HepG2 (cell line): Measurements from ENCODE around the gene ZFHX3. TPM values are rescaled to one million over a fixed set of nuclear protein-coding genes. Genes with fewer than 3 reads are reported as not detected.
A peak's percentile ranks its signal among the peaks of the same experiment; 100 is the strongest.

Source experiments
- AHR ChIP-seq: IDR thresholded peaks from 2 replicates; pipeline ENCODE4 v1.6.1; 2018; ENCODE audit warnings: missing genetic modification reagents, missing compliant biosample characterization
- EP300 ChIP-seq, 3 experiments: sonication (generic) in 1 of 3; formaldehyde crosslinking in 1 of 3; IDR thresholded peaks; 2 replicates each; pipeline versions ENCODE4 v1.5.1 to v1.6.1; 2011 to 2020; ENCODE audit warnings: low read depth in 2 of 3, low read length in 2 of 3, borderline replicate concordance in 1 of 3, improper control_type of control experiment in 1 of 3, mild to moderate bottlenecking in 1 of 3, missing genetic modification reagents in 1 of 3, moderate library complexity in 1 of 3
- GABPA ChIP-seq, 2 experiments: IDR thresholded peaks; 2 replicates each; pipeline ENCODE4 v1.6.1; 2011 to 2016; ENCODE audit warnings: low read depth in 2 of 2, low read length in 1 of 2, missing biosample characterization in 1 of 2, missing genetic modification characterization in 1 of 2
- HIVEP1 ChIP-seq: sonication (generic); formaldehyde crosslinking; IDR thresholded peaks from 2 replicates; pipeline ENCODE4 v1.4.0; 2020; ENCODE audit warnings: mild to moderate bottlenecking, missing genetic modification reagents
- NR0B2 ChIP-seq: sonication (generic); formaldehyde crosslinking; IDR thresholded peaks from 2 replicates; pipeline ENCODE4 v1.4.0; 2020; ENCODE audit warnings: mild to moderate bottlenecking, missing genetic modification reagents
- PATZ1 ChIP-seq: sonication (generic); formaldehyde crosslinking; IDR thresholded peaks from 2 replicates; pipeline ENCODE4 v1.4.0; 2020; ENCODE audit warnings: missing genetic modification reagents
- REL ChIP-seq: sonication (generic); formaldehyde crosslinking; conservative IDR thresholded peaks from 2 replicates; pipeline ENCODE4 v1.8.0; 2022; ENCODE audit warnings: mild to moderate bottlenecking, missing genetic modification reagents, moderate library complexity
- SIX4 ChIP-seq: sonication (generic); formaldehyde crosslinking; IDR thresholded peaks from 2 replicates; pipeline ENCODE4 v1.4.0; 2020; ENCODE audit warnings: missing genetic modification reagents
- TOPORS ChIP-seq: sonication (generic); formaldehyde crosslinking; IDR thresholded peaks from 2 replicates; pipeline ENCODE4 v1.8.0; 2023; ENCODE audit warnings: mild to moderate bottlenecking, missing genetic modification reagents
- ZBTB1 ChIP-seq: sonication (generic); formaldehyde crosslinking; IDR thresholded peaks from 2 replicates; pipeline ENCODE4 v1.4.0; 2020; ENCODE audit warnings: missing genetic modification reagents, borderline replicate concordance
- ZBTB14 ChIP-seq: sonication (generic); formaldehyde crosslinking; IDR thresholded peaks from 2 replicates; pipeline ENCODE4 v1.4.0; 2020; ENCODE audit warnings: missing genetic modification reagents
- ZBTB21 ChIP-seq: sonication (generic); formaldehyde crosslinking; IDR thresholded peaks from 2 replicates; pipeline ENCODE4 v1.4.0; 2020; ENCODE audit warnings: missing genetic modification reagents
- ZBTB8A ChIP-seq: sonication (generic); formaldehyde crosslinking; IDR thresholded peaks from 2 replicates; pipeline ENCODE4 v1.4.0; 2020; ENCODE audit warnings: mild to moderate bottlenecking, low read depth, missing genetic modification reagents, borderline replicate concordance
- ZFAT ChIP-seq: sonication (generic); formaldehyde crosslinking; conservative IDR thresholded peaks from 2 replicates; pipeline ENCODE4 v1.8.1; 2023; ENCODE audit warnings: missing genetic modification reagents, inconsistent platforms
- ZNF18 ChIP-seq: sonication (generic); formaldehyde crosslinking; IDR thresholded peaks from 2 replicates; pipeline ENCODE4 v1.8.0; 2022; ENCODE audit warnings: mild to moderate bottlenecking, missing genetic modification reagents; ENCODE audit not compliant: insufficient replicate concordance
- ZNF543 ChIP-seq: sonication (generic); formaldehyde crosslinking; IDR thresholded peaks from 2 replicates; pipeline ENCODE4 v1.4.0; 2020; ENCODE audit warnings: mild to moderate bottlenecking, missing genetic modification reagents
- ZNF607 ChIP-seq: sonication (generic); formaldehyde crosslinking; IDR thresholded peaks from 2 replicates; pipeline ENCODE4 v1.5.1; 2020; ENCODE audit warnings: missing genetic modification reagents, mild to moderate bottlenecking, borderline replicate concordance
- ZNF670 ChIP-seq: sonication (generic); formaldehyde crosslinking; IDR thresholded peaks from 2 replicates; pipeline ENCODE4 v1.8.0; 2022; ENCODE audit warnings: mild to moderate bottlenecking, missing genetic modification reagents, borderline replicate concordance
- ZNF749 ChIP-seq: sonication (generic); formaldehyde crosslinking; IDR thresholded peaks from 2 replicates; pipeline ENCODE4 v1.8.0; 2022; ENCODE audit warnings: mild to moderate bottlenecking, missing genetic modification reagents, moderate library complexity, borderline replicate concordance
- ZSCAN21 ChIP-seq: sonication (generic); formaldehyde crosslinking; IDR thresholded peaks from 2 replicates; pipeline ENCODE4 v1.8.0; 2022; ENCODE audit warnings: mild to moderate bottlenecking, missing genetic modification reagents, moderate library complexity, borderline replicate concordance
- polyA plus RNA-seq, 8 experiments: library from polyadenylated mRNA; depleted of rRNA in 3 of 8; stranded (reverse) in 7 of 8; unstranded in 1 of 8; fragments of >200 nt; fragmentation: Illumina TruSeq in 4 of 8; extraction: Trizol in 4 of 8; gene quantifications; 2 replicates each; pipeline versions ENCODE4 v1.2.1 to v1.2.3, GENCODE V29; 2011 to 2016; ENCODE audit warnings: low read depth in 4 of 8, missing spikeins in 1 of 8, mixed read lengths in 1 of 8; ENCODE audit not compliant: insufficient read depth in 1 of 8
- total RNA-seq, 5 experiments: library from RNA; depleted of rRNA; stranded (reverse); fragments of >200 nt; fragmentation: Illumina TruSeq; extraction: Trizol; gene quantifications; 2 replicates each; pipeline ENCODE4 v1.2.3, GENCODE V29; 2016; ENCODE audit warnings: low read depth in 1 of 5

Gene ZFHX3
- total and polyA plus RNA-seq, 2 of the 13 experiments (the other 11 are each of a cell fraction or from before 2014, with no cell fraction given): 5.0 to 6.0 TPM

DNA sequence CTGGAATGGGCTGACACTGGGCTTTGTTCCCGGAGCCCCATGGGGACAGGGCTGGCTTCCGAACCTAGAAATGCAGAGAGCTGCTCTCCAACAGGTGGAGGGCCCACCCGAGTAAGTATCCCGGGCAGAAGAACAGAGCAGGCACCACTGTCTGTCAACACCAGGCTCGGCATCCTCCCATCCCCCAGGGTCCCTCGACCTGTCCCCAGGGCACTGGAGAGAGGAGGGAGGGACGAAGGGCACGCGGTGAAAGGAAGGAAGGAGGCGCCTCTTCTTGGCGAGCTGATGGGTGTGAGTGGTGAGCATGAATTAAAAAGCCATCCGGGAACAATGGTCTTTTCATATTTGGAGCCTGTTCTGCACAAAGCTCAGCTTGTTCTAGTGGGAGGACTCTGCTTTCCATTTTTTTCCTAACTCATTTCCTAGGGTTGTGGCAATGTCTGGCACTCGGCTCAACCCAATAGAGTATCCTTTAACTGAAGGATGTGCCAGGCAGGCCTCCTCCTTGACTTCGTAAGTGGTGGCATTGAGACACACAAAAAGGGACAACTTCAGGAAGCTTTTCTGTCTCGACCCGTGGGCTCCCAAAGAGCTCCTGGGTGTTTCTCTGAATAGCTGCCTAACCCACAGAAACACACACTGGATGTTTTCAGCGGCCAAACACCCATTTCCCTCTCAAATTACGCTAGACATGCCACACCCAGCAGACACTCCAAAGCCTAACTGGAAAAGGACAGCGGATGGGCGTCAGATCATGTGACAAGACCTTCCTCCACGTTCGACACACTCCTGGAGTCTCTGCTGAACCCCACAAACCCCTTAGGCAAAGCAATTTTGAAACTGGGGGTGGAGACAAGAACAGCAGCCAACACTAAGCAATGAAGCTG is 47.7 kb downstream of the ZFHX3 start (continued):
- no peak for TF ChIP-seq ZBTB8A (CRISPR knock-in tag)
- peak; percentile 54; the same call in 1 of the 2 replicates for TF ChIP-seq SIX4
- TF ChIP-seq EP300 (IDR thresholded peaks at IDR 0.05; ENCODE audit: low read depth in 2 of 2, low read length in 2 of 2): peak in 1 of 2 experiments; percentile 55; a peak in 1 of 4 replicates
- TF ChIP-seq EP300 (CRISPR knock-in tag; IDR thresholded peaks at IDR 0.05; ENCODE audit: borderline replicate concordance): no peak
- 0 out of 2 replicates have a peak, but pooled peaks have one; percentile 12 for TF ChIP-seq TOPORS (CRISPR knock-in tag)
- TF ChIP-seq GABPA (IDR thresholded peaks at IDR 0.05; ENCODE audit: low read depth, low read length): no peak
- TF ChIP-seq GABPA (CRISPR knock-in tag; IDR thresholded peaks at IDR 0.05; ENCODE audit: low read depth): no peak
- TF ChIP-seq ZNF543 (CRISPR knock-in tag): peak; percentile 69; the same call in 1 of the 2 replicates
- TF ChIP-seq ZBTB14 (CRISPR knock-in tag): no peak
- no peak for TF ChIP-seq REL (CRISPR knock-in tag)
- TF ChIP-seq AHR (CRISPR knock-in tag): peak; percentile 77; the same call in 1 of the 2 replicates
- no peak for TF ChIP-seq ZNF607 (CRISPR knock-in tag)
- TF ChIP-seq ZBTB21 (CRISPR knock-in tag): no peak
- TF ChIP-seq ZNF749 (CRISPR knock-in tag): no peak
- no peak for TF ChIP-seq ZFAT (CRISPR knock-in tag)
- TF ChIP-seq ZSCAN21 (CRISPR knock-in tag): no peak
- TF ChIP-seq ZNF18: peak; percentile 47
- no peak for TF ChIP-seq HIVEP1
- peak; percentile 62 for TF ChIP-seq PATZ1
- no peak; the same call in 1 of the 2 replicates for TF ChIP-seq NR0B2 (CRISPR knock-in tag)
- TF ChIP-seq ZNF670 (CRISPR knock-in tag): no peak
- no peak for TF ChIP-seq ZBTB1 (CRISPR knock-in tag)
